ES-I3 (cell line): ENCODE data around the gene YIF1B.

Experiments used
- H3K36me3 ChIP-seq: 2 replicates; pipeline ENCODE4 v1.6.1; 2013; ENCODE audit warnings: mild to moderate bottlenecking, low read length, control low read depth, moderate library complexity; ENCODE audit not compliant: insufficient read depth
- H3K4me1 ChIP-seq: 2 replicates; pipeline ENCODE4 v1.6.1; 2013; ENCODE audit warnings: mild to moderate bottlenecking, control low read depth, low read length; ENCODE audit not compliant: insufficient read depth
- H3K9ac ChIP-seq: 2 replicates; pipeline ENCODE4 v1.6.1; 2013; ENCODE audit warnings: low read depth, mild to moderate bottlenecking, low read length, moderate library complexity
- H3K9me3 ChIP-seq: 2 replicates; pipeline ENCODE4 v1.6.1; 2013; ENCODE audit warnings: mild to moderate bottlenecking, low read length, moderate library complexity; ENCODE audit not compliant: control insufficient read depth, insufficient read depth

Gene YIF1B

GRCh38 chr19:38304352-38304865, 11.3 kb downstream of the YIF1B start:
- Histone ChIP-seq H3K9me3 (no peaks in the 10 kb centered on the region), H3K4me1 (peaks cover 3% of the 10 kb centered on the region; the same call in 1 of the 2 replicates), H3K36me3 (no peaks in the 10 kb centered on the region), H3K9ac (peak overlapping the region; percentile 56)

GRCh38 chr19:38303517-38304351, 12.0 kb downstream of the YIF1B start, which contains the start of gene C19orf33:
Gene C19orf33, plus strand, starts transcription at chr19:38304251. Its CDS starts 11 bp downstream, at chr19:38304262.
- Histone ChIP-seq H3K9ac (peak within 1 kb of the TSS; percentile 56), H3K36me3 (no peaks in the 10 kb centered on the region), H3K9me3 (no peaks in the 10 kb centered on the region), H3K4me1 (peaks cover 3% of the 10 kb centered on the region; the same call in 1 of the 2 replicates)

- H3K36me3 ChIP-seq, result no peaks in the 10 kb centered on the region
- no peaks in the 10 kb centered on the region for H3K9me3 ChIP-seq
- no peak overlapping the region for H3K9ac ChIP-seq
- peaks cover 3% of the 10 kb centered on the region; the same call in 1 of the 2 replicates for H3K4me1 ChIP-seq
These were observed 16.7 kb downstream of the YIF1B start for GRCh38 chr19:38298821-38299680.

GRCh38 chr19:38294090-38294489, 21.7 kb downstream of the YIF1B start:
- H3K4me1 ChIP-seq, result no peaks in the 10 kb centered on the region
- H3K9ac ChIP-seq, result no peak overlapping the region
- H3K36me3 ChIP-seq, result peaks cover 3% of the 10 kb centered on the region; the same call in 1 of the 2 replicates
- no peaks in the 10 kb centered on the region for H3K9me3 ChIP-seq

GRCh38 chr19:38293281-38293680, 22.5 kb downstream of the YIF1B start:
- H3K9ac ChIP-seq, result no peak overlapping the region
- H3K9me3 ChIP-seq, result no peaks in the 10 kb centered on the region
- H3K4me1 ChIP-seq, result no peaks in the 10 kb centered on the region
- peaks cover 9% of the 10 kb centered on the region for H3K36me3 ChIP-seq

- Histone ChIP-seq H3K4me1 (no peaks in the 10 kb centered on the region), H3K9ac (no peak overlapping the region), H3K9me3 (no peaks in the 10 kb centered on the region), H3K36me3 (peaks cover 9% of the 10 kb centered on the region)
These were observed 23.9 kb downstream of the YIF1B start for GRCh38 chr19:38291855-38292254.

- Histone ChIP-seq H3K9ac (no peak overlapping the region), H3K36me3 (peaks cover 14% of the 10 kb centered on the region), H3K9me3 (no peaks in the 10 kb centered on the region), H3K4me1 (no peaks in the 10 kb centered on the region)
These were observed 25.1 kb downstream of the YIF1B start for GRCh38 chr19:38290631-38291147.

GRCh38 chr19:38289955-38290354, 25.8 kb downstream of the YIF1B start:
- Histone ChIP-seq H3K36me3 (peaks cover 19% of the 10 kb centered on the region), H3K4me1 (no peaks in the 10 kb centered on the region), H3K9ac (no peak overlapping the region), H3K9me3 (no peaks in the 10 kb centered on the region)

- peaks cover 24% of the 10 kb centered on the region for H3K36me3 ChIP-seq
These were observed 27.5 kb downstream of the YIF1B start for GRCh38 chr19:38288123-38288855.

GRCh38 chr19:38287604-38288003, 28.1 kb downstream of the YIF1B start:
- no peaks in the 10 kb centered on the region for H3K9me3 ChIP-seq
- no peak overlapping the region for H3K9ac ChIP-seq
- peaks cover 24% of the 10 kb centered on the region for H3K36me3 ChIP-seq
- H3K4me1 ChIP-seq, result no peaks in the 10 kb centered on the region

More at GRCh38 chr19:38288123-38288855, 27.5 kb downstream of the YIF1B start:
- Histone ChIP-seq H3K9me3 (no peaks in the 10 kb centered on the region), H3K9ac (no peak overlapping the region), H3K4me1 (no peaks in the 10 kb centered on the region)

- Histone ChIP-seq H3K9me3 (no peaks in the 10 kb centered on the region), H3K36me3 (peaks cover 24% of the 10 kb centered on the region)
These were observed 30.2 kb downstream of the YIF1B start for GRCh38 chr19:38285567-38285966.

GRCh38 chr19:38284422-38284821, 31.3 kb downstream of the YIF1B start:
- H3K9ac ChIP-seq, result no peak overlapping the region
- no peaks in the 10 kb centered on the region for H3K4me1 ChIP-seq
- H3K9me3 ChIP-seq, result no peaks in the 10 kb centered on the region
- peaks cover 26% of the 10 kb centered on the region for H3K36me3 ChIP-seq

More at GRCh38 chr19:38285567-38285966, 30.2 kb downstream of the YIF1B start:
- no peak overlapping the region for H3K9ac ChIP-seq
- H3K4me1 ChIP-seq, result no peaks in the 10 kb centered on the region

GRCh38 chr19:38283271-38283670, 32.5 kb downstream of the YIF1B start:
- Histone ChIP-seq H3K4me1 (no peaks in the 10 kb centered on the region; the same call in 1 of the 2 replicates), H3K9ac (no peak overlapping the region), H3K9me3 (no peaks in the 10 kb centered on the region), H3K36me3 (peaks cover 20% of the 10 kb centered on the region)
